NCI-H128 (cell line): ENCODE data around the gene SEC22B.
"Not testable (repeated sequence)": the region's sequence is repeated elsewhere in the genome, so short reads cannot be mapped to it uniquely, and the experiment has no call there.

Experiments used
- DNase-seq: peaks from one replicate; lab custom pipeline; 2025; ENCODE audit not compliant: unreplicated experiment; lab: John Stamatoyannopoulos, UW

Gene SEC22B

GRCh38 chr1:120149420-120150059, 26.8 kb downstream of the SEC22B start:
- not testable (repeated sequence) for DNase-seq

- not testable (repeated sequence) for DNase-seq
These were observed 30.5 kb downstream of the SEC22B start for GRCh38 chr1:120145806-120146205.

- not testable (repeated sequence) for DNase-seq
These were observed 31.7 kb downstream of the SEC22B start for GRCh38 chr1:120144626-120145025.

- not testable (repeated sequence) for DNase-seq
These were observed 32.2 kb downstream of the SEC22B start for GRCh38 chr1:120144169-120144568.

GRCh38 chr1:120143334-120143733, 33.0 kb downstream of the SEC22B start:
- not testable (repeated sequence) for DNase-seq

GRCh38 chr1:120142512-120143263, 33.6 kb downstream of the SEC22B start:
- DNase-seq: not testable (repeated sequence)

- not testable (repeated sequence) for DNase-seq
These were observed 34.5 kb downstream of the SEC22B start for GRCh38 chr1:120141865-120142264.

- DNase-seq: not testable (repeated sequence)
These were observed 35.6 kb downstream of the SEC22B start for GRCh38 chr1:120140656-120141265.

GRCh38 chr1:120136086-120136485, 40.2 kb downstream of the SEC22B start:
- DNase-seq: not testable (repeated sequence)

- DNase-seq: not testable (repeated sequence)
These were observed 42.4 kb downstream of the SEC22B start for GRCh38 chr1:120133928-120134325.

GRCh38 chr1:120133228-120133927, 42.9 kb downstream of the SEC22B start:
- no peak for DNase-seq

- not testable (repeated sequence) for DNase-seq
These were observed 43.9 kb downstream of the SEC22B start for GRCh38 chr1:120132406-120132763.

- DNase-seq: not testable (repeated sequence)
These were observed 44.5 kb downstream of the SEC22B start for GRCh38 chr1:120131611-120132405.

GRCh38 chr1:120127921-120128320, 48.4 kb downstream of the SEC22B start:
- DNase-seq: not testable (repeated sequence)

GRCh38 chr1:120126216-120126615, 50.1 kb downstream of the SEC22B start:
- not testable (repeated sequence) for DNase-seq

- not testable (repeated sequence) for DNase-seq
These were observed 51.7 kb downstream of the SEC22B start for GRCh38 chr1:120124628-120125027.

GRCh38 chr1:120123813-120124510, 52.4 kb downstream of the SEC22B start:
- not testable (repeated sequence) for DNase-seq

- DNase-seq: not testable (repeated sequence)
These were observed 53.9 kb downstream of the SEC22B start for GRCh38 chr1:120122262-120122893.

GRCh38 chr1:120121830-120122229, 54.5 kb downstream of the SEC22B start:
- DNase-seq: not testable (repeated sequence)
